Activated naive CD4-positive, alpha-beta T cell treated with anti-CD3 and anti-CD28 coated beads, Interleukin-2, amount 50 U/mL, for 24 hours (primary cell): ENCODE data around the gene KRT74.

Source experiments
- H3K27ac Mint-ChIP-seq: one replicate; pipeline ENCODE4 v1.8.0; 2021; ENCODE audit warnings: mild to moderate bottlenecking, mixed read lengths
- H3K27me3 Mint-ChIP-seq: one replicate; pipeline ENCODE4 v1.8.0; 2021; ENCODE audit warnings: mixed read lengths
- H3K36me3 Mint-ChIP-seq: one replicate; pipeline ENCODE4 v1.8.0; 2021; ENCODE audit warnings: mixed read lengths
- H3K4me1 Mint-ChIP-seq: one replicate; pipeline ENCODE4 v1.8.0; 2021; ENCODE audit warnings: mixed read lengths
- H3K4me3 Mint-ChIP-seq: one replicate; pipeline ENCODE4 v1.8.0; 2021; ENCODE audit warnings: mild to moderate bottlenecking, mixed read lengths
- H3K9me3 Mint-ChIP-seq: one replicate; pipeline ENCODE4 v1.8.0; 2021; ENCODE audit warnings: mixed read lengths

KRT74 gene

DNA sequence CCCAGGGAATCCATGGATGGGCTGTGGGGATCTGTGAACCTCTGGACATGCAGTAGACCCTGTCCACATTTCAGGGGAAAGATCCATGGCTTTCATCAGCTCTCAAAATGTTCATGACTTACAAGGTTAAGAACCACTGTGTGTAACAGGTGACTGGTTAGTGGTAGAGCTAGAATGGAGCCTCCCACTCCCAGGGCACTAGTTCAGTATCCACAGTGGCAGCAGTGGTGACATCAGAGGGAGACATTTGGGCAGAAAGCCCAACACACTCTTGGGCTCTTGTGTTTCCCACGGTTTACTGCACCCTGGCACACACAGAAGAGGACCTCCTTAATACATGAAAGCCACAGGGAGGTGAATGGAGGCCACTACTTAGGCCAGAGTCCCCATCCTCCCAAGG, 9.1 kb downstream of the KRT74 start:
- Mint-ChIP-seq H3K4me1 (peaks cover 3% of the 10 kb centered on the region), H3K27ac (no peak overlapping the region), H3K36me3 (no peaks in the 10 kb centered on the region), H3K27me3 (no peaks in the 10 kb centered on the region), H3K4me3 (no peak overlapping the region), H3K9me3 (no peaks in the 10 kb centered on the region)

DNA sequence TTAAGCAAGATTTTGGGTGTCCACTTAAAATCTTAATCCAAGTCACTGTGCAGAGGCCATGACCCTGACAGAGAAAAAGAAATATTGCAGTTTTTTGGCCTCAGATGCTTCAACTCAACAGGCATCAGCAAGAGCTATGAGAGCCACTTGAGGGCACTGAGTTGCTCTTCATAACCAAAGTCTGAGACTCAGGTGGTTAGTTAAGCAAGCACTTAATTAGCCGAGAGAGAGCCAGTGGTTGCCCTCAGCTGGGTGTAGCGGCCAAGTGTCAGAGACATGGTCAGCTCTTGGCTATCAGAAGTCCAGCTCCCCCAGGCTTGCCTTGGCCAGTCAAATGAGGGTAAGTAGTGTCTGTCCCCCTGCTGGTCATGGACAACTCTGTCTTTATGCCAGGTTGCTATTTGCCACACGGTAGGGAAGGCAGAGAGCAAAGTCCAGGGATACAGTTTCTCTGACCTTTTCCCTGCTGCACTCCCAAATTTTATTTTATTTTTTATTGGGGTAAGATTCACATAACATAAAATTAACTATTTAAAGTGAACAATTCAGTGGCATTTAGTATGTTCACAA, 11.7 kb downstream of the KRT74 start:
- Mint-ChIP-seq H3K36me3 (no peaks in the 10 kb centered on the region), H3K27me3 (peaks cover 2% of the 10 kb centered on the region), H3K4me1 (peaks cover 7% of the 10 kb centered on the region)

DNA sequence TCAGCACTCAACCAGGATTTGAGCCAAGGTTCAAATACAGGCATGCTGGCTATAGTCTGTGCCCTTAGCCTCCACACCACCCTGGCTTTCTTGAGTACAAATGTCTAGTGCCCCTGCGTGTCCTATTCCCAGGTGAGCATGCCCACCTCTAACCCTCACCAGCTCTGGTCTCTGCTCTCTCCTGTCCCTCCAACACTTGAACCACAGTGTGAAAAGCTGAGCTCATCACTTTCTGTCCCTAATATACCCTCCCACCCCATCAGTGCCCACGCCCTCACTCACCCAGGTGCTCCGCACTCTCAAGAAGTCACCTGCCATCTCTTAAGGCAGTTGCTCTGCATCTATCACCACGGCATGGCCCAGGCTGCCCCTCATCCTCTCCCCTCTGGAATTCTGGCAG, 13.7 kb downstream of the KRT74 start:
- no peak overlapping the region for H3K27ac Mint-ChIP-seq

More for the DNA sequence above, 11.7 kb downstream of the KRT74 start:
- Mint-ChIP-seq H3K27ac (no peak overlapping the region), H3K4me3 (no peak overlapping the region), H3K9me3 (no peaks in the 10 kb centered on the region)

DNA sequence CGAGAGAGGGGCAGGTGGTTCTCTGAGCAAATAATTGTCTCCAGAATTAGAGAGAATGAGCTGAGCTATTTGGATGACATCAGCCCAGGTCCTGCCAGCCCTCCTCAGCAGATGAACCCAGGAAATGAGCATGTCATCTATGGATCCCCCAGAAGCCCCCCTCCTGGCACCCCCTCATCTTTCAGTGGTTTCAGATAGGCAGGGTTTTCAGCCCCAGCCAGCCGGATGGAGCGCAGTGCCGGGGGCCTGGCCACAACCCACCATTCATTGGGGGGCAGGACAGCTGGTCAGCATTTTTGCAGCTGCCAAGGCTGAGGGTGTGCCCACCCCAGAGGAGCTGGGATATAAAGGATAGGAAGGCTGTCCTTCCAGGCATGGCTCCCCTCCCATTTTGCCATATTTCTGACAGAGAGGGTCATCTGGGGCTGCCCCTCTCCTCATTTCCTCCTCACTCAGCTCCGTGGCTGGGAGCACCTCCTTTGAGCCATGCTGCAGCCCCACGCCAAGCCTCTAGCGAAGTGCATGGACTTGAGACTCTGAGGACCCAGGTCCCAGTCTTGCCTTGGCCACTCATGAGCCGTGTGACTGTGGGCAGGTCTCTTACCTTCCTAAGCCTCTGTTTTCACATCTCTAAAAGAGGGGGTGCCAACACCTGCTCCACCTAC, 14.7 kb downstream of the KRT74 start:
- no peak overlapping the region for H3K4me3 Mint-ChIP-seq
- H3K36me3 Mint-ChIP-seq = no peaks in the 10 kb centered on the region
- peaks cover 2% of the 10 kb centered on the region for H3K27me3 Mint-ChIP-seq
- H3K27ac Mint-ChIP-seq = no peak overlapping the region
- peaks cover 7% of the 10 kb centered on the region for H3K4me1 Mint-ChIP-seq
- H3K9me3 Mint-ChIP-seq = no peaks in the 10 kb centered on the region

More for the DNA sequence above, 13.7 kb downstream of the KRT74 start:
- no peaks in the 10 kb centered on the region for H3K9me3 Mint-ChIP-seq
- H3K27me3 Mint-ChIP-seq = peaks cover 2% of the 10 kb centered on the region
- H3K36me3 Mint-ChIP-seq = no peaks in the 10 kb centered on the region
- H3K4me3 Mint-ChIP-seq = no peak overlapping the region
- H3K4me1 Mint-ChIP-seq = peaks cover 7% of the 10 kb centered on the region

DNA sequence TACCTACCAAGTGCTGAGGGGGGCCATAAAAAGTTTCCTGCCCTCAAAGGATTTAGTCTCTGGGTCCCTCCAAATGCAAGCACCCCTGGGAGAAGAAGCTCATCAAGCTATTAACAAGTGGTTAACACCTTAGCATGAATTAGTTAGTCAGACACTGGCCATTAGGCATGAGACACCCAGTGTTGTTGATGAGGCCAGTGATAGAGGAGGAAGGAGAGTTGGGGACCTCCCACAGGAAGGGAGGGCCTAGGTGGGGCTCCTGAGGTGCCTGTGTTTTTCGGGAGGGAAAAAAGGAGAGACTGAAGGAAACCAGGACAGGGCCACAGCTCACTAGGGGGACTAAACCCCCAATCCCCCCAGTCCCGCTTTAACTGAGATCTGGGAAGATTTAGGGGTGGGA, 16.2 kb downstream of the KRT74 start:
- peaks cover 2% of the 10 kb centered on the region for H3K27me3 Mint-ChIP-seq
- H3K9me3 Mint-ChIP-seq = no peaks in the 10 kb centered on the region
- no peak overlapping the region for H3K27ac Mint-ChIP-seq
- no peak overlapping the region for H3K4me3 Mint-ChIP-seq
- no peaks in the 10 kb centered on the region for H3K36me3 Mint-ChIP-seq
- H3K4me1 Mint-ChIP-seq = peaks cover 7% of the 10 kb centered on the region

DNA sequence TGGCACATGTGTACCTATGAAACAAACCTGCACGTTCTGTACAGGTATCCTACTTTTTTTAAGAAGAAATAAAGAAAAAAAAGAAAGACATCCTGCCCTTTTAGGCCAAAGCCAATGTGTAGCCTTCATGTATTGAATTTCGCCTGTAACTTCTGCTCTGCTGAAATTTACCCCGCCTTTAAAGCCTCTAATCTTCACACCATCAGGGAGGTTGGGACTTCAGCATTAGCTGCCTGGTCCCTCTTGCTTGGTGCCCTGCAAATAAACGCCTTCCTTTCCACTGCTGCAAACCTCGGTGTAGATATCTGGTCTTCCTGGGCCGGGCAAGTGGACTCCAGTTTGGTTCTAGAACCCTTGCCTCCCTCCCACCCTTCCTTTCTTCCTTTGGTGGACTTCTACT, 18.1 kb downstream of the KRT74 start:
- peaks cover 7% of the 10 kb centered on the region for H3K4me1 Mint-ChIP-seq
- H3K36me3 Mint-ChIP-seq = no peaks in the 10 kb centered on the region
- no peak overlapping the region for H3K4me3 Mint-ChIP-seq
- H3K9me3 Mint-ChIP-seq = no peaks in the 10 kb centered on the region
- no peak overlapping the region for H3K27ac Mint-ChIP-seq
- peaks cover 3% of the 10 kb centered on the region for H3K27me3 Mint-ChIP-seq

DNA sequence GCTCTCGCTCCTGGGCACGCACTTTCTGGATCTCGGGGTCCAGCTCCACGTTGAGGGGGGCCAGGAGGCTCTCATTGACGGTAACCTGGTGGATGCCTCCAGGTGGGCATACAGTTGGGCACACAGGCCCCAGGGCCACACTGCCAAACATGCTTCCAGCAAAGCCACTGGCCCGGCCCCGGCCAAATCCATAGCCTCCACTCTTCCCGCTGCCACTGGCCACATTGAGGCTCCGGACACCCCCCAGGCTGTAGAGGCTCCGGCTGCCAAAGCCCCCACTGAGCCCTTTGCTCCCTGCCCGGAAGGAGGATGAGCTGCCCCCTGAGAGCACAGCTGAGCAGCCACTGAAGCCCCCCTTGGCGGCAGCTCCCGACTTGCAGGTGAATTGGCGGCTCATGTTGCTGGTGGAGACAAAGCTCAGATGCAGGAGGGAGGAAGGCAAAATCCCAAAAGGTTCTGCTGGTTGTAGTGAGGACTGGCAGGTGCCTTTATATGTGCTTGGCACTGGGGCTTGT, 20.9 kb downstream of the KRT74 start, which contains the start of gene KRT71:
TSS of gene KRT71 (minus strand) at position 465 of the 515 bp plus-strand sequence. CDS start at position 397, 68 bp downstream.
- H3K36me3 Mint-ChIP-seq = no peaks in the 10 kb centered on the region
- peak within 1 kb of the TSS; percentile 49 for H3K27ac Mint-ChIP-seq
- no peaks in the 10 kb centered on the region for H3K4me1 Mint-ChIP-seq

DNA sequence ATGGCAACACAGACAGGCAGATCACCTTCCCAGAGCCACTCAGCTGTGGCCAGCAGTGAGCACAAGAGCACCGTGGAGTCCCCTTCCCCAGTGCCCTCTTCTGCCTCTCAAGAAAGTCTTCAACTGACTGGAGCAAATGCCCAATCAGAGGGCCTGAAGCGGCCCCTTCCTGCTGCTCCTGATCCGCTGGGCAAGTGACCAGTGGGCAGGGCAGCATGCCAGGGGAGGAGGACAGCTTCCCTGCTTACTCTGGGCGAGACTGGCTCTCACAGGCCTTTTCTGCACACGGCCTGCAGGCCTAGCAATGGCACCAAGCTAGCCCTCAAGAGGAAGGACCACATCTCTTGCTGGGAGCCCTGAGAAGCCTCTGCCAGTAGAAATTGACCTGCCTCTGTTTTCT, 21.6 kb downstream of the KRT74 start:
- Mint-ChIP-seq H3K4me3 (no peak overlapping the region), H3K4me1 (no peaks in the 10 kb centered on the region), H3K27me3 (peaks cover 1% of the 10 kb centered on the region), H3K9me3 (no peaks in the 10 kb centered on the region), H3K27ac (no peak overlapping the region), H3K36me3 (no peaks in the 10 kb centered on the region)

More for the DNA sequence above, 20.9 kb downstream of the KRT74 start, which contains the start of gene KRT71:
- Mint-ChIP-seq H3K27me3 (peaks cover 1% of the 10 kb centered on the region), H3K4me3 (no peak within 1 kb of the TSS), H3K9me3 (no peaks in the 10 kb centered on the region)

DNA sequence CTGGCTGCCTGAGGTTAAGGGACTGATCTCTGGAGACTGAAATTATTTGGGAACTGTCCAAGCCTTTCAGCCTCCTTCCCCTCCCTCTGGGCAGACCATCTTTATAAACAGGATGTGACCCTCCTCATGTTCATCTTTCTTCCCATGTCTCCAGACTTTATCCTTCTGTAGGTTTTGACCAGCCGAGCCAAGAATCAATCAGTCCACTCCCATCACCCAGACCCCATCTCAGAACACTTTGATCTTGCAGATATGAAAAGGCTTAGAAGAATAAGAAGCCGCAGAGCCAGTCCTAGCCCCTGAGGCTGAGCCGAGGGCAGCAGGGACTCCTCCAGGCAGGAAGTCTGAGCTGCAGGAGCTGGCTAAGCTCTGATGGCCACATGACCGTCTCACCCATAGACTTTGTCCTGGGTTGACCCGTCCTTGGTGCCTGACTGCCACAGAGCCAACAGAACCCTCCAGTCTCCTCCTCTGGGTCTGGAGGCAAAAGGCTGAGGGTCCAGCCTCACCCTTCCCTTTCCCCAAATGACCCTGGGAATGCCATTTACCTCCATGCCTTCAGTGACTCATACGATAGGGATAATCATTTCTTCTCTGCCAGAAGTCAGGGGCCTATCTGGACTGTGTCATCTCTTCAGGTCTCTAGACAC, 22.3 kb downstream of the KRT74 start:
- Mint-ChIP-seq H3K36me3 (no peaks in the 10 kb centered on the region), H3K27ac (no peak overlapping the region), H3K27me3 (peaks cover 1% of the 10 kb centered on the region), H3K9me3 (no peaks in the 10 kb centered on the region), H3K4me1 (no peaks in the 10 kb centered on the region), H3K4me3 (no peak overlapping the region)

DNA sequence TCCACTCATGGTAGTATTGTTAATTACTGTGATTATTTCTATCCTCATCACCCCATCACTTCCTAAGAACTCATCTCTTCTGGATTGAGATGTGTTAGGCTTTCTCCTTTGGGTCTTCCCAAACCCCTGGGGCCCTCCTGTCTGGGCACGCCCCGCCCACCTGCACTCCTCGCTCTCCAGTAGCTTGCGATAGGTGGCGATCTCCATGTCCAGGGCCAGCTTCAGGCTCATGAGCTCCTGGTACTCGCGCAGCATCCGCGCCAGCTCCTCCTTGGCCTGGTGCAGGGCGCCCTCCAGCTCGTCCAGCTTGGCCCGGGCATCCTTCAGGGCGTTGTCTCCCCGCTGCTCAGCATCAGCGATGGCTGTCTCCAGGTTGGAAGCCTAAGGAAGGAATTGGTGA, 27.5 kb downstream of the KRT74 start:
- Mint-ChIP-seq H3K4me3 (no peak overlapping the region), H3K27ac (no peak overlapping the region), H3K9me3 (no peaks in the 10 kb centered on the region), H3K27me3 (peaks cover 1% of the 10 kb centered on the region), H3K36me3 (no peaks in the 10 kb centered on the region), H3K4me1 (peaks cover 5% of the 10 kb centered on the region)

DNA sequence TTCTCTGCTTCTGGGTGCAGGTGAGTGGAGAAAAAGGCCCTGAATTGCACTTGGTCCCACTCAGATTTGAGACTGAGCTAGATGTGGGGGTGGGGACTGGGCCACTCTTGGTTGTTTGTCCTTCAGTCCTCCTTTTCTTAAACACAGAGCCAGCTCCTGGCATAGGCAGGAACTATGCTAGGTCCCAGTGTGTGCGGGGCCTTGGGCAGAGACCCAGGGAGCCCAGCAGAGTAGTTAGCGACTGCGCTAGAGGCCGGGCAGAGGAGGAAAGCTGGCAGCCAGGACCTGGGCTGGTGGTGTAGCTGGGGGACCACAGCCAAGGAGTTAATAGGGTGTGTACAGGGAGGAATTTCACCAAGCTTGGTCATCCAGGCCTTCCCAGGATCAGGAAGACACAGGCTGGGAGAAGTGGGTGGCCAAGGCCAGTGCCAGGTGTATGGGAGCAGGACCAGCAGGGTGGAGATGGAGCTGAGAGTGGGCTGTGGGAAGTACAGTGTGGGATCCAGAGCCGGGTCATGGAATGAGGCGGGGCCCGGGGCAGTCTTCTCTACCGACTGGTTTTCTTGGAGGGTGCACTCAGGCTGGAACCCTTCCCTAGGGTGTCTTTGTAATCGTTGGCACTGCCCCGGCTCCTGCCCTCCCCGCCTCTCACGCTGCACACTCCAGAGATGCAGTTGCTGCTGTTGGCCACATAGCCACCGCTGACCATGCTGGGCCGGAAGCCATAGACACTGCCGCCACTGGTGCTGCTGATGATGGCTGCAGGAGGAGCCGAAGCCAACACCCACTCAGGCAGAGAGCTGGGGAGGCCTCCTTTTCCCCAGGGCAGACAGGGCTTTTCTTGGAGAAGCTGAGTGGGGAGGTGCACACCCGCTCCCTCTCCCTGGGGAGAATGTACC, 29.4 kb downstream of the KRT74 start:
- Mint-ChIP-seq H3K36me3 (no peaks in the 10 kb centered on the region), H3K27ac (no peak overlapping the region), H3K9me3 (no peaks in the 10 kb centered on the region), H3K4me3 (no peak overlapping the region), H3K27me3 (no peaks in the 10 kb centered on the region), H3K4me1 (peaks cover 5% of the 10 kb centered on the region)

DNA sequence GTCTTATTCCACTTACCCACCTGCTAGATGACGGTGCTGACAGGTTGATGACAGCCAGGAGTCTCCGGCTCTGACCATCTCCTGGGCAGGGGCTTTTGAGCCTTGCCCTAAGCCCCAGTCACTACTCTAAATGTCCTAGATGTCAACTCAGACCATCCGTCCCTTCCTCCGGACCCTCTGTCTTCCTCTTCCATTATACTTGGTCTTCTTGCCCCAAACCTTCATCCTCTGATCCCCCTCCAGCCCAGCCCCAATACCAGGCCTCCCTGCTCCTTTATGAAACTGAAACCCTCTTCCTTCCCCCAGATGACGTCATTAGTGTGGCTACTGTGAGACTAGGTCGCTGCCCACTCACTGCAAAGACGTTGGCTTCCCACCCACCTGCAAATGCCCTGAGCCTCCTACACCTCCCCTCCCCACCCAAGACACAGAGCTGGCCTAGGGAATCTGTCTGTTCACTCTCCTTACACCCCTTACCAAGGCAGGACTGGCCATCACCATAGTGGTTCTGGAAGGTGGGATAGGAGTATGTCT, 30.8 kb downstream of the KRT74 start:
- Mint-ChIP-seq H3K36me3 (no peaks in the 10 kb centered on the region), H3K27me3 (no peaks in the 10 kb centered on the region), H3K4me1 (peaks cover 5% of the 10 kb centered on the region), H3K4me3 (no peak overlapping the region), H3K9me3 (no peaks in the 10 kb centered on the region), H3K27ac (no peak overlapping the region)

DNA sequence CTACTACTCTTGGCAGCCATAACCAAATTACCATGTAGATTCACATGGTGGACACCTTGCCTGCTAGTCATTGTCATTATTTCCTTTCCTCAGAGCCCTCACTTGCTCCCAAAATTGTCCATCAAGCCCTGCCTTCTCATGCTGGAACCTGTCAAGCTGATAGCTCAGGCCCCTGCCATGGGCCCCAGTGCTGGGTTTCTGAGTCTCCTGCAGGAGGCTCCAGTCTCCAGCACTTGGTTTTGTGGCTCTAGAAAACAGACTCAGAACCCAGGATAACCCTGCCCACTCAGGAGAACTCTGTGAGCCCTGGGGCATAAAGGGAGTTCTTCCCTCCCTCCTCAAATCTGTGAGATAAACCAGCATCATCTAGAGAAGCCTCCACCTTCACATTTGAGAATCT, 31.5 kb downstream of the KRT74 start:
- no peaks in the 10 kb centered on the region for H3K36me3 Mint-ChIP-seq

DNA sequence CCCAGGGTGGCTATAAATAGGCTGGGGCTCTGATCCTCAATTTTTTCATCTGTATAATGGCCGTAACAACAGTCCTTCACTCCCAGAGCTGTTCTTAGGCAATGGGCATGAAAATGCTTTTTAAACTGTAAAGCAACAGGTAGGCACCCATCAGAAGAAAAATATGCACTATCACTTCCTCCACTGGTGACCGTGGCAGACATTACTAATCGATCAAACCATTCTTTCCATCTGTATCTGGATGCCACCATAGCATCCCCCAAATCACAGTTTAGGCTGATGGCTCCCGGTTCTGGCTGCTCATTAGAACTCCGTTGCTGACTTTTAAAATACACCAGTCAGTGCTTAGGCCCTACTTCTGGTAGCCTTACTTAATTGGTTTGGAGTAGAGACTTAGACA, 31.9 kb downstream of the KRT74 start:
- Mint-ChIP-seq H3K4me3 (no peak overlapping the region), H3K36me3 (no peaks in the 10 kb centered on the region), H3K27me3 (peaks cover 2% of the 10 kb centered on the region), H3K4me1 (peaks cover 5% of the 10 kb centered on the region), H3K27ac (no peak overlapping the region), H3K9me3 (no peaks in the 10 kb centered on the region)

More for the DNA sequence above, 31.5 kb downstream of the KRT74 start:
- Mint-ChIP-seq H3K4me3 (no peak overlapping the region), H3K4me1 (peaks cover 5% of the 10 kb centered on the region), H3K27ac (no peak overlapping the region), H3K9me3 (no peaks in the 10 kb centered on the region), H3K27me3 (peaks cover under 1% of the 10 kb centered on the region)

DNA sequence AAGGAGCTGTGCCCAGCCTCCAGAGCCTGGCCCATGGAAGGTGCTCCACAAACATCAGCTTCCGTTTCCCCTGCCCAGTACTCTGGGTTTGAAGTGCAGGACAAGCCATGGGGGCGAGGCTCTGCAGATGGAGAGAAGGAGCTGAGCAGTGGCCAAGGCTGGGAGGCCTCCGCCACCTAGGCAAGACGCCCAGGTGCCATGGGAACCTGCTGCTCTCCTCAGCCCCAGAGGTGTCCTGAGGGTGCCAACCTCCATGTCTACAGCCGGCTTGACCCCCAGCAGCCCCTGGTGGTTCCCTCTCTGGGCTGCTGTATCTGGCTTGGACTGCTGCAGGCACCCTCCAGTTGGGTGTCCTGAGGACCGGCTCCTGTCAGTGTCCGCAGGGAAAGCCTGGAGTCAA, 33.1 kb downstream of the KRT74 start:
- no peaks in the 10 kb centered on the region for H3K9me3 Mint-ChIP-seq
- peaks cover 2% of the 10 kb centered on the region for H3K27me3 Mint-ChIP-seq
- no peaks in the 10 kb centered on the region for H3K36me3 Mint-ChIP-seq
- no peak overlapping the region for H3K27ac Mint-ChIP-seq
- H3K4me3 Mint-ChIP-seq = no peak overlapping the region
- H3K4me1 Mint-ChIP-seq = peaks cover 5% of the 10 kb centered on the region
